GM12864 (cell line): ENCODE measurements around the gene CWF19L2.
"Not testable (repeated sequence)": the region's sequence is repeated elsewhere in the genome, so short reads cannot be mapped to it uniquely, and the experiment has no call there.

Experiments
- DNase-seq: peaks from one replicate; pipeline ENCODE4 v3.0.0-alpha.2; 2011; ENCODE audit warnings: low read depth
- H3K4me3 ChIP-seq: 2 replicates; pipeline ENCODE4 v1.5.1; 2011; ENCODE audit warnings: mild to moderate bottlenecking, low read depth, low read length, control low read depth
- CTCF ChIP-seq: IDR thresholded peaks from 2 replicates; pipeline ENCODE4 v1.5.1; 2011; ENCODE audit warnings: low read depth, mild to moderate bottlenecking, moderate library complexity, low read length, control low read depth, inconsistent platforms; ENCODE audit errors: missing control alignments

The CWF19L2 gene

DNA sequence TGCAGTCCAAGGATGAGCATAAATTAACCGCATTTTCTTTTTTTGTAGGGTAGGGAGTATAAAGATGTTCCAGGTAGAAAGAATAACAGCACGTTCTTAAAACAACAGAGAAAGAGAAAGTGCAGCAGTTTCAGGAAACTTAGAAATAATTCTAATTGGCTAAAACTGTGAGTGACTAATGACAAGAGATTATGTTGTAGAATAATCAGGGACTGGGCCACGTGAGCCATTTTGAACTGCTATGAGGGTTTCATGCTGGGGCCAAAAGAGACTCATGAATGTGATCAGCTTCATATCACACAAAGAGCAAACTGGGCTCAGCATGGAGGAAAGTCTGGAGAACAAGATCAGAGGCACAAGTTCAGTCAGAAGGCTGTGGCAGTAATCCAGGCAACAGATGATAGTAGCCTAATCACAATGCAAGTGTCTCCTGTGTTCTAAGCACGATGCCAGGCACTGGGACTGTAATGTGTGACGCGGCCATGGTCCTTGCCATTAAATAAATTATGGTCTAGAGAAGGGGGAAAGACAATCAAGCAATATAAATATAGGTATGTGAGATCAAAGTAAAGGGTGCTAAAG is 17.9 kb downstream of the CWF19L2 start:
- DNase-seq: no peak
- no peak for TF ChIP-seq CTCF
- H3K4me3 ChIP-seq: no peak overlapping the region

- TF ChIP-seq CTCF: no peak
- no peak overlapping the region for H3K4me3 ChIP-seq
- DNase-seq: no peak
Observed at GRCh38 chr11:107438148-107438547, 19.5 kb downstream of the CWF19L2 start.

- DNase-seq: no peak
- no peak for TF ChIP-seq CTCF
- no peak overlapping the region for H3K4me3 ChIP-seq
Observed at GRCh38 chr11:107430525-107430924, 27.1 kb downstream of the CWF19L2 start.

DNA sequence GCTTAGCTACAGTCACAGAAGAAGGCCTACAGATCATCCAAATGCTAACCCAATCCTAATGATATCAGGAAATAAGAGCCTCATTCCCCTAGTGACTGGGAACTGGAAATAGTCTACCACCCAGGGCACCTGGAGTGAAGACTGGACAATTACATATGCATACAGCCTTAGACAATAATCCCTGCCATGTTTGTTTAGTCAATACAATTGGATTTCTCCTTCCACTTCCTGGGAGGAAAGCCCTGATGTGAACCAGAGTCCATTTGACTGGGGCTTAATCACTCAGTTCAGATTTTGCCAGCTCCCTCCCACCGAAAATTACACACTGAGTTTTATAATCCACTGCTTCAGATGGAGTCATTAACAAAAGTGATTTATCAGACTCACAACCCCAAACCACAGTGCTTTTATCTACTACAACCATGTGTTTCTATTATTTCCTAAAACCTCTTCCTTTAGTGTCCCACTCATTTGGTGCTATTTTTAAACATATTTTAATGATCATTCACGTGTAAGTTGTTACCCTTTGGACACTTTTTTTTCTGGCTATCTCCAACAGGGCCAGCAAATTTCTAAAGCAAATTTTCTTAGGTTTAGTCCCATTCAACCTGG is 29.9 kb downstream of the CWF19L2 start:
- no peak overlapping the region for H3K4me3 ChIP-seq
- no peak for DNase-seq
- no peak for TF ChIP-seq CTCF

DNA sequence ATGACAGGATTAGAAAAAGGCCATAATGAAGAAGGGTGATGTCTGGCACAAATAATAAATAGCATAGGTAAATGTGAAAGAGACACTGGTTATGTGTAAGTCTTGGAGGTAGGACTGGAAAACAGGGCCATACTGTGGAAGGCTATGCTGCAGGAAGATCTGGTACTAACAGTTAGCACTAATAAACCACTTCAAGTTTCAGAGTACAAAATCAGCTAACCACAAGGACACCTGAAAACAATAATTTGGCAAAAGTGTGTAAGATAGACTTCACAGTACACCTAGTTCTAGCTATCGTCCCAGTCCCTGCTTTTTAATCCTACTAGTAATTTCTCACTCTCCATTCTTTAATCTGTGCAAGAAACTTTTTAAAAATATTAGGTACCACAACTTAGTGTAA is 44.3 kb downstream of the CWF19L2 start:
- no peak for TF ChIP-seq CTCF
- H3K4me3 ChIP-seq: no peak overlapping the region
- no peak for DNase-seq

DNA sequence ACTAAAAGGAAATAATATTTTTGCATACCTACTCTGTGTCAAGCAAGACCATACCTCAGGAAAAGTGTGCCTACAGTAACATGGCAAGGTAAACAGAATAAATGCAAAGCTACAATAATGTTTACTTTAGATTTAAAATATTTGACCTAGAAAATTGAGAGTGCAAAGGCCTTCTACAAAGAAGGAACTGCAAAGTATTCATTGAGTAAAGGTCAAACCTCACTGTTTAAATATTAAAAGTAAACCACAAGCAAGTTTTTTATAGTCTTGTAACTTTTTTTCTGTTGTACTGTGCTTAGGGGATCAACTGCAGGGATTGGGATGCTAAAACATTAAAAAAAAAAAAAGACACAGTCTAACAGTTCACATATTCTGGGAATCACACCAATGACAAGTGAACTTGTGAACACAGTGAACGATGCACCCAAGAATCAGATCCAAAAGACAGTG is 48.8 kb downstream of the CWF19L2 start:
- no peak for DNase-seq
- no peak for TF ChIP-seq CTCF
- no peak overlapping the region for H3K4me3 ChIP-seq

GRCh38 chr11:107405260-107405659 is 52.4 kb downstream of the CWF19L2 start:
- no peak for TF ChIP-seq CTCF
- DNase-seq: no peak

DNA sequence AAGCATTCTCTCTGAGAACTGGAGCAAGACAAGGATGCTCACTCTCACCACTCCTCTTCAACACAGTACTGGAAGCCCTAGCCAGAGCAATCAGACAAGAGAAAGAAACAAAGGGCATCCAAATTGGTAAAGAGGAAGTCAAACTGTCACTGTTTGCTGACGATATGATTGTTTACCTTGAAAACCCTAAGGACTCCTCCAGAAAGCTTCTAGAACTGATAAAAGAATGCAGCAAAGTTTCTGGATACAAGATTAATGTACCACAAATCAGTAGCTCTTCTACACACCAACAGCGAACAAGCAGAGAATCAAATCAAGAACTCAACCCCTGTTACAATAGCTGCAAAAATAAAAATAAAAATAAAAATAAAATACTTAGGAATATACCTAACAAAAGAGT is 56.5 kb downstream of the CWF19L2 start:
- not testable (repeated sequence) for DNase-seq, H3K4me3 ChIP-seq

More at GRCh38 chr11:107405260-107405659, 52.4 kb downstream of the CWF19L2 start:
- H3K4me3 ChIP-seq: no peak overlapping the region
